ENCODE results near the gene RND3.

The RND3 gene

DNA sequence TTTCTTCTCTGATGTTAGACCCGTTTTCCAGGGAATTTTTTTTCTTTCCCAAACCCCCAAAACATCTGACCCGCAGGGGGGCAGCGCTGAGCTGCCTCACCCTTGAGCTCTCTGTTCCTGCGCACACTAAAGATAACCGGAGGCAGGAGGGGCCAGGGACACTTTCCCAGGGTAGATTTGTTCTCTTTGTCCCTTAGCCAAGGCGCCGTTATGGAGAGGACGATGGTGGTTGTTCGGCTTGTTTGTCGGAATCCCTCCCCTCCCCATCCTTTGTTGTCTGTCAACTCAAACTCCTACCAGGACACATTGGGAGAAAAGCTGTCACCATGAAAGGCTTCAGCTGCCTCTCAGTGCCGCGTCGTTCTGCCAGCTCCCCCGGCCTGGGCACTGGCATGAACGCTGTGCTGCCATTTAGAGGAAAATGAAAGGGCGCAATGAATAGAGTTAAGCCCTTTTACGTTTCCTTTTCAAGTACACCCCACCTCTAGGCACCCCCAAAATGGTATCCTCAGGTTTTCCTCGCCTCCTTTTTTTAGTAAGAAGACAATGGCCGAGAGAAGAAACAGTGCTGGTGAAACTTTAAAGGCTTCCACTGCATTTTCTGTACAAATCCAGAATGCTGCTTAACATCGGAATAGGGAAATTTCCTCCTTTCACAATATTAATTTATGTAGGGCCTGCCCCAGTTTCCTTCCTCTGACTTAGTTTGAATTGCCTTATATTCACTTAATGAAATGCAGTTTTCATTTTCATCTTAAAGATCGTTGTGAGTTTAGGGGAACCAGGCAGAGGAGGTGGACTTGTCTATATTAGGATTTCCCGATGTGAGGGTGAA lies 62.1 kb downstream of the RND3 start:
- DNase-seq (ENCODE audit: low read depth in 1 of 2, low spot score in 1 of 2), result no peak
- no peak for TF ChIP-seq GABPA (IDR thresholded peaks at IDR 0.05; ENCODE audit: low read depth)
- no peak for TF ChIP-seq SPI1 (IDR thresholded peaks at IDR 0.05; ENCODE audit: borderline replicate concordance, low read depth)
- TF ChIP-seq, protein P1, sequence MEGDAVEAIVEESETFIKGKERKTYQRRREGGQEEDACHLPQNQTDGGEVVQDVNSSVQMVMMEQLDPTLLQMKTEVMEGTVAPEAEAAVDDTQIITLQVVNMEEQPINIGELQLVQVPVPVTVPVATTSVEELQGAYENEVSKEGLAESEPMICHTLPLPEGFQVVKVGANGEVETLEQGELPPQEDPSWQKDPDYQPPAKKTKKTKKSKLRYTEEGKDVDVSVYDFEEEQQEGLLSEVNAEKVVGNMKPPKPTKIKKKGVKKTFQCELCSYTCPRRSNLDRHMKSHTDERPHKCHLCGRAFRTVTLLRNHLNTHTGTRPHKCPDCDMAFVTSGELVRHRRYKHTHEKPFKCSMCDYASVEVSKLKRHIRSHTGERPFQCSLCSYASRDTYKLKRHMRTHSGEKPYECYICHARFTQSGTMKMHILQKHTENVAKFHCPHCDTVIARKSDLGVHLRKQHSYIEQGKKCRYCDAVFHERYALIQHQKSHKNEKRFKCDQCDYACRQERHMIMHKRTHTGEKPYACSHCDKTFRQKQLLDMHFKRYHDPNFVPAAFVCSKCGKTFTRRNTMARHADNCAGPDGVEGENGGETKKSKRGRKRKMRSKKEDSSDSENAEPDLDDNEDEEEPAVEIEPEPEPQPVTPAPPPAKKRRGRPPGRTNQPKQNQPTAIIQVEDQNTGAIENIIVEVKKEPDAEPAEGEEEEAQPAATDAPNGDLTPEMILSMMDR (IDR thresholded peaks at IDR 0.05; ENCODE audit: insufficient read depth, low read length), result no peak
- TF ChIP-seq, protein P2, sequence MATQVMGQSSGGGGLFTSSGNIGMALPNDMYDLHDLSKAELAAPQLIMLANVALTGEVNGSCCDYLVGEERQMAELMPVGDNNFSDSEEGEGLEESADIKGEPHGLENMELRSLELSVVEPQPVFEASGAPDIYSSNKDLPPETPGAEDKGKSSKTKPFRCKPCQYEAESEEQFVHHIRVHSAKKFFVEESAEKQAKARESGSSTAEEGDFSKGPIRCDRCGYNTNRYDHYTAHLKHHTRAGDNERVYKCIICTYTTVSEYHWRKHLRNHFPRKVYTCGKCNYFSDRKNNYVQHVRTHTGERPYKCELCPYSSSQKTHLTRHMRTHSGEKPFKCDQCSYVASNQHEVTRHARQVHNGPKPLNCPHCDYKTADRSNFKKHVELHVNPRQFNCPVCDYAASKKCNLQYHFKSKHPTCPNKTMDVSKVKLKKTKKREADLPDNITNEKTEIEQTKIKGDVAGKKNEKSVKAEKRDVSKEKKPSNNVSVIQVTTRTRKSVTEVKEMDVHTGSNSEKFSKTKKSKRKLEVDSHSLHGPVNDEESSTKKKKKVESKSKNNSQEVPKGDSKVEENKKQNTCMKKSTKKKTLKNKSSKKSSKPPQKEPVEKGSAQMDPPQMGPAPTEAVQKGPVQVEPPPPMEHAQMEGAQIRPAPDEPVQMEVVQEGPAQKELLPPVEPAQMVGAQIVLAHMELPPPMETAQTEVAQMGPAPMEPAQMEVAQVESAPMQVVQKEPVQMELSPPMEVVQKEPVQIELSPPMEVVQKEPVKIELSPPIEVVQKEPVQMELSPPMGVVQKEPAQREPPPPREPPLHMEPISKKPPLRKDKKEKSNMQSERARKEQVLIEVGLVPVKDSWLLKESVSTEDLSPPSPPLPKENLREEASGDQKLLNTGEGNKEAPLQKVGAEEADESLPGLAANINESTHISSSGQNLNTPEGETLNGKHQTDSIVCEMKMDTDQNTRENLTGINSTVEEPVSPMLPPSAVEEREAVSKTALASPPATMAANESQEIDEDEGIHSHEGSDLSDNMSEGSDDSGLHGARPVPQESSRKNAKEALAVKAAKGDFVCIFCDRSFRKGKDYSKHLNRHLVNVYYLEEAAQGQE (IDR thresholded peaks at IDR 0.05; ENCODE audit: insufficient replicate concordance, low read depth), result no peak
- TF ChIP-seq POLR2AphosphoS5 (IDR thresholded peaks at IDR 0.05; ENCODE audit: low read depth), result no peak
- Histone ChIP-seq H3K27me3 (ENCODE audit: insufficient read depth, poor library complexity, severe bottlenecking) (no peaks in the 10 kb centered on the region), H3K4me3 (replicated peaks; ENCODE audit: insufficient read depth, low read length) (no peak overlapping the region), H3K27ac (replicated peaks) (no peak overlapping the region)

DNA sequence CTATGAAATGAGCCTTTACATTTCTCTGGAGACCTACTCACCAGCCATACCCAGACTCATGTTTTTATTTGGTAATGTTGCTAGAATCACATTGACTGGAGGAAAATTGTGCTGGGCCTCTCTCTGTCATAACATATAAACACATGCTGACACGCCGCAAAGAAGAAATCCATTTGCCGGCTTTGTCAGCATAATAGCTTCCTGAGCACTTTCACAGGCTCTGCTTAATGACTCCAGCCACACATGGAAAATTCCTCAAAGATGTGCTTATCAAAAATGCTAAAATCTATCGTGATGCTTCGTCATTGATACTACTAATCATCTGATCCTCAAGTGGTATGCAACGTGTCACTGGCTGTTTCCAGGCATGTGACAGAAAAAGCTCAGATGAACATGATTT lies 63.1 kb downstream of the RND3 start:
- TF ChIP-seq, protein P2 (IDR thresholded peaks at IDR 0.05; ENCODE audit: insufficient replicate concordance, low read depth), result no peak
- no peak for TF ChIP-seq GABPA (IDR thresholded peaks at IDR 0.05; ENCODE audit: low read depth)
- TF ChIP-seq SPI1 (IDR thresholded peaks at IDR 0.05; ENCODE audit: borderline replicate concordance, low read depth), result no peak
- TF ChIP-seq POLR2AphosphoS5 (IDR thresholded peaks at IDR 0.05; ENCODE audit: low read depth), result no peak
- TF ChIP-seq, protein P1 (IDR thresholded peaks at IDR 0.05; ENCODE audit: insufficient read depth, low read length), result no peak
- Histone ChIP-seq H3K27me3 (ENCODE audit: insufficient read depth, poor library complexity, severe bottlenecking) (no peaks in the 10 kb centered on the region), H3K27ac (replicated peaks) (no peak overlapping the region), H3K4me3 (replicated peaks; ENCODE audit: insufficient read depth, low read length) (no peak overlapping the region)
- DNase-seq (ENCODE audit: low read depth in 1 of 2, low spot score in 1 of 2), result no peak

DNA sequence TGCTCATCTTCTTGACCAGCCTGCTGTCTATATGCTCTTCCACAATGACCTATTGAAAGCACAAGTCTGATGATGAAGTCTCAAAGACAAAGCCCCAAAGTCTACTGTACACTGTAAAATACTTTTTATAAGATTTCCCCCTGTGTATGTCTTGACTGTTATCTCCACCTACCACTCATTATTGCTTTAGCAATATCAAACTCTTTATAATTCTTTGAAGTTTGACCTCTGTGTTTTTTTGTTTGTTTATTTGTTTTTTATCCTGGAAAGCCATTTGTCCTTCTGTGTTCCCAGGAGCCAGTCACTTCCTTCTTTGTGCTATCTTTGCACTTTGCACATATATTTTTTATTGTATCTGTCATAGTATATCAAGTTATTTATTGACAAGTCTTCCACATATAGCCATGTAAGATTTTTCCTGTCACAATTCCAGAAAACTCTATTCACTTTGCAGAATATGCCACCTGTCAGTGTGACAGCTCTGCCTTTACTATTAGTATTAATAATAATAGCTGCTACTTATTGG lies 66.3 kb downstream of the RND3 start:
- H3K27ac ChIP-seq (replicated peaks), result no peak overlapping the region
- no peak overlapping the region for H3K4me3 ChIP-seq (replicated peaks; ENCODE audit: insufficient read depth, low read length)
- TF ChIP-seq, protein P2 (IDR thresholded peaks at IDR 0.05; ENCODE audit: insufficient replicate concordance, low read depth), result no peak
- TF ChIP-seq POLR2AphosphoS5 (IDR thresholded peaks at IDR 0.05; ENCODE audit: low read depth) (no peak), GABPA (IDR thresholded peaks at IDR 0.05; ENCODE audit: low read depth) (no peak)
- H3K27me3 ChIP-seq (ENCODE audit: insufficient read depth, poor library complexity, severe bottlenecking), result no peaks in the 10 kb centered on the region
- DNase-seq (ENCODE audit: low read depth in 1 of 2, low spot score in 1 of 2), result no peak
